ENCODE data around the gene ARMC7.

The ARMC7 gene

GRCh38 chr17:75116737-75117136 lies 7.0 kb downstream of the ARMC7 start:
- Histone ChIP-seq H3K9me3 (ENCODE audit: control extremely low read depth in 1 of 5, control insufficient read depth in 4 of 5, insufficient read depth in 2 of 5, low read depth in 1 of 5, low read length in 4 of 5) (no peaks in the 10 kb centered on the region), H3K27me3 (replicated peaks in 2 of 5; ENCODE audit: control insufficient read depth in 4 of 5, insufficient read depth in 5 of 5, low read length in 4 of 5) (no peaks in the 10 kb centered on the region), H3K4me3 (ENCODE audit: control insufficient read depth in 1 of 7, extremely low read depth in 1 of 7, insufficient read depth in 4 of 7, low read depth in 2 of 7, low read length in 6 of 7) (no peak overlapping the region), H3K4me1 (ENCODE audit: control extremely low read depth in 1 of 4, control insufficient read depth in 4 of 4, insufficient read depth in 4 of 4, low read length in 3 of 4) (peaks cover 0 to 22% (median 16%) of the 10 kb centered on the region in 4 experiments), H3K36me3 (ENCODE audit: control insufficient read depth in 4 of 4, insufficient read depth in 4 of 4, low read length in 3 of 4) (peaks cover 2 to 36% (median 8%) of the 10 kb centered on the region in 4 experiments), H3K27ac (ENCODE audit: insufficient read depth in 1 of 2, low read depth in 1 of 2, low read length in 2 of 2, poor library complexity in 1 of 2, severe bottlenecking in 2 of 2) (no peak overlapping the region)
- no peak for DNase-seq
- POLR2A ChIA-PET = interaction anchor here (0.7 to 1.2 kb wide), 3 partner anchors 8 to 80 kb away, joined by 3 to 5 read pairs (median 4); partner anchors contain the start of gene NT5C
- CTCF ChIA-PET = interaction anchor here (0.8 to 9.4 kb wide), 12 partner anchors 8 to 87 kb away, joined by 3 to 168 read pairs (median 8); partner anchors contain the start of genes NT5C, NUP85 and SLC16A5
- WGBS (ENCODE audit: insufficient coverage) = 99% methylated on average over 6 of the region's 9 CpGs

GRCh38 chr17:75118307-75118706 lies 8.5 kb downstream of the ARMC7 start:
- Histone ChIP-seq H3K27ac (ENCODE audit: insufficient read depth in 1 of 2, low read depth in 1 of 2, low read length in 2 of 2, poor library complexity in 1 of 2, severe bottlenecking in 2 of 2) (no peak overlapping the region), H3K9me3 (ENCODE audit: control extremely low read depth in 1 of 5, control insufficient read depth in 4 of 5, insufficient read depth in 2 of 5, low read depth in 1 of 5, low read length in 4 of 5) (no peaks in the 10 kb centered on the region), H3K4me1 (ENCODE audit: control extremely low read depth in 1 of 4, control insufficient read depth in 4 of 4, insufficient read depth in 4 of 4, low read length in 3 of 4) (peaks cover 0 to 23% (median 14%) of the 10 kb centered on the region in 4 experiments), H3K27me3 (replicated peaks in 2 of 5; ENCODE audit: control insufficient read depth in 4 of 5, insufficient read depth in 5 of 5, low read length in 4 of 5) (no peaks in the 10 kb centered on the region), H3K36me3 (ENCODE audit: control insufficient read depth in 4 of 4, insufficient read depth in 4 of 4, low read length in 3 of 4) (peaks cover 0 to 31% (median 8%) of the 10 kb centered on the region in 4 experiments), H3K4me3 (ENCODE audit: control insufficient read depth in 1 of 7, extremely low read depth in 1 of 7, insufficient read depth in 4 of 7, low read depth in 2 of 7, low read length in 6 of 7) (no peak overlapping the region)
- DNase-seq = peak in 1 of 3 donors; percentile 32
- POLR2A ChIA-PET = no interaction called here
- CTCF ChIA-PET = interaction anchor here (0.7 to 9.4 kb wide), 8 partner anchors 9 to 85 kb away, joined by 3 to 168 read pairs (median 8); partner anchors contain the start of genes NT5C and NUP85
- 85% methylated on average over 14 of the region's 14 CpGs for WGBS (ENCODE audit: insufficient coverage)

GRCh38 chr17:75124041-75124818 lies 14.5 kb downstream of the ARMC7 start:
- peak; percentile 94 to 97 (median 96) for DNase-seq
- H3K27ac ChIP-seq (ENCODE audit: insufficient read depth in 1 of 2, low read depth in 1 of 2, low read length in 2 of 2, poor library complexity in 1 of 2, severe bottlenecking in 2 of 2) = peak overlapping the region; percentile 64 to 85
- 16% methylated on average over 13 of the region's 19 CpGs for WGBS (ENCODE audit: insufficient coverage)

GRCh38 chr17:75124819-75125162 lies 15.0 kb downstream of the ARMC7 start:
- no peaks in the 10 kb centered on the region for H3K27me3 ChIP-seq (replicated peaks in 2 of 5; ENCODE audit: control insufficient read depth in 4 of 5, insufficient read depth in 5 of 5, low read length in 4 of 5)
- H3K4me1 ChIP-seq (ENCODE audit: control extremely low read depth in 1 of 4, control insufficient read depth in 4 of 4, insufficient read depth in 4 of 4, low read length in 3 of 4) = peaks cover 5 to 34% (median 30%) of the 10 kb centered on the region in 4 experiments
- POLR2A ChIA-PET = interaction anchor here (0.6 to 1.6 kb wide), 6 partner anchors 9 to 65 kb away, joined by 3 to 13 read pairs (median 5); no protein-coding TSS in a partner anchor
- H3K27ac ChIP-seq (ENCODE audit: insufficient read depth in 1 of 2, low read depth in 1 of 2, low read length in 2 of 2, poor library complexity in 1 of 2, severe bottlenecking in 2 of 2) = peak overlapping the region; percentile 64 to 85
- peak overlapping the region in 2 of 7 experiments; percentile 28 to 49 for H3K4me3 ChIP-seq (ENCODE audit: control insufficient read depth in 1 of 7, extremely low read depth in 1 of 7, insufficient read depth in 4 of 7, low read depth in 2 of 7, low read length in 6 of 7)
- DNase-seq = no peak
- no peaks in the 10 kb centered on the region for H3K9me3 ChIP-seq (ENCODE audit: control extremely low read depth in 1 of 5, control insufficient read depth in 4 of 5, insufficient read depth in 2 of 5, low read depth in 1 of 5, low read length in 4 of 5)
- 85% methylated on average over 4 of the region's 4 CpGs for whole genome bisulfite sequencing (ENCODE audit: insufficient coverage)
- H3K36me3 ChIP-seq (ENCODE audit: control insufficient read depth in 4 of 4, insufficient read depth in 4 of 4, low read length in 3 of 4) = peaks cover 0 to 32% (median 13%) of the 10 kb centered on the region in 4 experiments
- CTCF ChIA-PET = interaction anchor here (0.8 to 5.2 kb wide), 8 partner anchors 12 to 77 kb away, joined by 3 to 71 read pairs (median 4); partner anchors contain the start of gene ARMC7

More at GRCh38 chr17:75124041-75124818, 14.5 kb downstream of the ARMC7 start:
- Histone ChIP-seq H3K36me3 (ENCODE audit: control insufficient read depth in 4 of 4, insufficient read depth in 4 of 4, low read length in 3 of 4) (peaks cover 0 to 29% (median 8%) of the 10 kb centered on the region in 4 experiments), H3K27me3 (replicated peaks in 2 of 5; ENCODE audit: control insufficient read depth in 4 of 5, insufficient read depth in 5 of 5, low read length in 4 of 5) (no peaks in the 10 kb centered on the region), H3K9me3 (ENCODE audit: control extremely low read depth in 1 of 5, control insufficient read depth in 4 of 5, insufficient read depth in 2 of 5, low read depth in 1 of 5, low read length in 4 of 5) (no peaks in the 10 kb centered on the region), H3K4me3 (ENCODE audit: control insufficient read depth in 1 of 7, extremely low read depth in 1 of 7, insufficient read depth in 4 of 7, low read depth in 2 of 7, low read length in 6 of 7) (peak overlapping the region in 2 of 7 experiments; percentile 28 to 49), H3K4me1 (ENCODE audit: control extremely low read depth in 1 of 4, control insufficient read depth in 4 of 4, insufficient read depth in 4 of 4, low read length in 3 of 4) (peaks cover 5 to 34% (median 29%) of the 10 kb centered on the region in 4 experiments)
- CTCF ChIA-PET = interaction anchor here (0.8 to 5.2 kb wide), 11 partner anchors 9 to 78 kb away, joined by 3 to 71 read pairs (median 4); partner anchors contain the start of gene ARMC7
- POLR2A ChIA-PET = interaction anchor here (0.6 to 1.8 kb wide), 11 partner anchors 8 to 77 kb away, joined by 3 to 13 read pairs (median 5); partner anchors contain the start of genes ARMC7, JPT1 and SLC16A5

GRCh38 chr17:75125984-75126383 lies 16.2 kb downstream of the ARMC7 start:
- CTCF ChIA-PET = interaction anchor here (0.6 to 5.2 kb wide), 4 partner anchors 8 to 121 kb away, joined by 3 to 71 read pairs (median 8); partner anchors contain the start of gene ARMC7
- Histone ChIP-seq H3K27me3 (replicated peaks in 2 of 5; ENCODE audit: control insufficient read depth in 4 of 5, insufficient read depth in 5 of 5, low read length in 4 of 5) (no peaks in the 10 kb centered on the region), H3K4me3 (ENCODE audit: control insufficient read depth in 1 of 7, extremely low read depth in 1 of 7, insufficient read depth in 4 of 7, low read depth in 2 of 7, low read length in 6 of 7) (no peak overlapping the region), H3K4me1 (ENCODE audit: control extremely low read depth in 1 of 4, control insufficient read depth in 4 of 4, insufficient read depth in 4 of 4, low read length in 3 of 4) (peaks cover 5 to 44% (median 39%) of the 10 kb centered on the region in 4 experiments), H3K9me3 (ENCODE audit: control extremely low read depth in 1 of 5, control insufficient read depth in 4 of 5, insufficient read depth in 2 of 5, low read depth in 1 of 5, low read length in 4 of 5) (no peaks in the 10 kb centered on the region), H3K36me3 (ENCODE audit: control insufficient read depth in 4 of 4, insufficient read depth in 4 of 4, low read length in 3 of 4) (peaks cover 0 to 32% (median 18%) of the 10 kb centered on the region in 4 experiments), H3K27ac (ENCODE audit: insufficient read depth in 1 of 2, low read depth in 1 of 2, low read length in 2 of 2, poor library complexity in 1 of 2, severe bottlenecking in 2 of 2) (no peak overlapping the region)
- POLR2A ChIA-PET = no interaction called here
- DNase-seq = peak in 1 of 3 donors; percentile 16
- WGBS (ENCODE audit: insufficient coverage) = 32% methylated on average over 2 of the region's 3 CpGs

GRCh38 chr17:75126954-75127353 lies 17.2 kb downstream of the ARMC7 start:
- no peak overlapping the region for H3K27ac ChIP-seq (ENCODE audit: insufficient read depth in 1 of 2, low read depth in 1 of 2, low read length in 2 of 2, poor library complexity in 1 of 2, severe bottlenecking in 2 of 2)
- H3K4me1 ChIP-seq (ENCODE audit: control extremely low read depth in 1 of 4, control insufficient read depth in 4 of 4, insufficient read depth in 4 of 4, low read length in 3 of 4) = peaks cover 5 to 48% (median 44%) of the 10 kb centered on the region in 4 experiments
- no peak overlapping the region for H3K4me3 ChIP-seq (ENCODE audit: control insufficient read depth in 1 of 7, extremely low read depth in 1 of 7, insufficient read depth in 4 of 7, low read depth in 2 of 7, low read length in 6 of 7)
- DNase-seq = no peak
- 98% methylated on average over 6 of the region's 8 CpGs for WGBS (ENCODE audit: insufficient coverage)
- H3K9me3 ChIP-seq (ENCODE audit: control extremely low read depth in 1 of 5, control insufficient read depth in 4 of 5, insufficient read depth in 2 of 5, low read depth in 1 of 5, low read length in 4 of 5) = no peaks in the 10 kb centered on the region
- ChIA-PET CTCF (interaction anchor here (0.6 to 5.2 kb wide), 7 partner anchors 8 to 231 kb away, joined by 3 to 71 read pairs (median 5); partner anchors contain the start of gene ARMC7), POLR2A (interaction anchor here (0.7 kb wide), 1 partner anchor 45 kb away, joined by 5 read pairs; no protein-coding TSS in a partner anchor)
- peaks cover 0 to 24% (median 16%) of the 10 kb centered on the region in 4 experiments for H3K36me3 ChIP-seq (ENCODE audit: control insufficient read depth in 4 of 4, insufficient read depth in 4 of 4, low read length in 3 of 4)
- H3K27me3 ChIP-seq (replicated peaks in 2 of 5; ENCODE audit: control insufficient read depth in 4 of 5, insufficient read depth in 5 of 5, low read length in 4 of 5) = no peaks in the 10 kb centered on the region

Data from common myeloid progenitor, CD34-positive (primary cell).